Right lobe of liver (tissue), 6 donors: ENCODE data around the gene SH2D7. TPM values are rescaled to one million over a fixed set of nuclear protein-coding genes. Genes with fewer than 3 reads are reported as not detected.

Experiments used
- ATAC-seq, 4 donors: fragments of 200-7000 bp; cut with Tn5 transposase; one replicate each; pipeline ENCODE4 v1.9.1; 2020; ENCODE audit warnings: mild to moderate bottlenecking in 4 of 4, moderate library complexity in 4 of 4
- DNase-seq, 3 donors: peaks; one replicate each; pipeline ENCODE4 v3.0.0-alpha.2; 2020
- H3K27ac ChIP-seq, 3 donors: fragments of 200-600 bp; one replicate each; pipeline ENCODE4 v1.8.0; 2022
- H3K27me3 ChIP-seq, 2 donors: fragments of 200-600 bp; one replicate each; pipeline ENCODE4 v1.8.0; 2022
- H3K36me3 ChIP-seq, 4 donors: fragments of 200-600 bp; sonication (generic) in 1 of 4; one replicate each; pipeline versions ENCODE4 v1.5.1 to v1.8.0; 2017 to 2022; ENCODE audit warnings: control low read depth in 1 of 4
- H3K4me1 ChIP-seq, 4 donors: fragments of 200-600 bp; sonication (generic) in 1 of 4; one replicate each; pipeline versions ENCODE4 v1.5.1 to v1.8.0; 2017 to 2022; ENCODE audit warnings: control low read depth in 1 of 4
- H3K4me3 ChIP-seq, 3 donors: fragments of 200-600 bp; one replicate each; pipeline ENCODE4 v1.8.0; 2022
- H3K9me3 ChIP-seq, 4 donors: fragments of 200-600 bp; sonication (generic) in 1 of 4; one replicate each; pipeline versions ENCODE4 v1.5.1 to v1.8.0; 2017 to 2022; ENCODE audit warnings: control low read depth in 1 of 4
- CTCF ChIP-seq, 4 donors: fragments of 200-600 bp in 3 of 4; fragments of 450-650 bp in 1 of 4; IDR thresholded peaks; one replicate each; pipeline versions ENCODE4 v1.5.1 to v1.8.0; 2016 to 2022; ENCODE audit warnings: antibody characterized with exemption in 4 of 4, mild to moderate bottlenecking in 2 of 4
- POLR2A ChIP-seq: fragments of 450-650 bp; IDR thresholded peaks from one replicate; pipeline ENCODE4 v1.6.1; 2017; ENCODE audit warnings: antibody characterized with exemption, mild to moderate bottlenecking
- WGBS: methylation state at CpG from one replicate; pipeline ENCODE4 v1.1.6; 2018; ENCODE audit warnings: low coverage, low lambda C conversion rate; ENCODE audit not compliant: insufficient coverage; ENCODE audit errors: missing lambda C conversion rate; 5-methylcytosine and 5-hydroxymethylcytosine counted together
- intact Hi-C, 2 donors: fragments of 100-400 bp; cut with DNase I; formaldehyde crosslinking; loops; one replicate each; pipeline versions ENCODE4 v1.11.2 to v1.14.1; 2022
- total RNA-seq, 6 experiments: library from RNA; depleted of rRNA in 2 of 6; stranded (reverse); fragments of >200 nt in 2 of 6; fragmentation: NEBNext Ultra II Directional in 3 of 6; extraction: Animal tissue kit (Norgen Biotek cat#: 25700) in 3 of 6; gene quantifications; one replicate each; pipeline versions ENCODE4 v1.1.0 to v1.2.4, GENCODE V29; 2016 to 2023
- donor health status: DM: no; HTN: yes; CAD: no.
- donor health status: DM: no; HTN: no; CAD: no.
- donor health status: DM: no; HTN: no; CAD: no.
- donor health status: DM: no; HTN: yes; CAD: no.
- donor health status: DM: no; HTN: yes; CAD: no.

The SH2D7 gene
- total RNA-seq, 6 experiments from 2014 or later, result not detected

GRCh38 chr15:78065973-78066946 is 26.1 kb upstream of the SH2D7 start:
- Histone ChIP-seq H3K27me3 (no peaks in the 10 kb centered on the region), H3K4me1 (peaks cover 0 to 92% (median 40%) of the 10 kb centered on the region in 4 donors), H3K9me3 (no peaks in the 10 kb centered on the region), H3K27ac (peak overlapping the region; percentile 82 to 99 (median 92)), H3K36me3 (no peaks in the 10 kb centered on the region), H3K4me3 (no peak overlapping the region)
- intact Hi-C loops, result loop anchor here in 1 of 2 donors (10.0 kb wide), 1 partner anchor 61 kb away; no protein-coding TSS in a partner anchor
- 49% methylated on average over 7 of the region's 7 CpGs for WGBS
- ATAC-seq (no peak), DNase-seq (peak in 1 of 3 donors; percentile 22)
- TF ChIP-seq CTCF (IDR thresholded peaks at IDR 0.05), result no peak
- TF ChIP-seq POLR2A, result no peak

DNA sequence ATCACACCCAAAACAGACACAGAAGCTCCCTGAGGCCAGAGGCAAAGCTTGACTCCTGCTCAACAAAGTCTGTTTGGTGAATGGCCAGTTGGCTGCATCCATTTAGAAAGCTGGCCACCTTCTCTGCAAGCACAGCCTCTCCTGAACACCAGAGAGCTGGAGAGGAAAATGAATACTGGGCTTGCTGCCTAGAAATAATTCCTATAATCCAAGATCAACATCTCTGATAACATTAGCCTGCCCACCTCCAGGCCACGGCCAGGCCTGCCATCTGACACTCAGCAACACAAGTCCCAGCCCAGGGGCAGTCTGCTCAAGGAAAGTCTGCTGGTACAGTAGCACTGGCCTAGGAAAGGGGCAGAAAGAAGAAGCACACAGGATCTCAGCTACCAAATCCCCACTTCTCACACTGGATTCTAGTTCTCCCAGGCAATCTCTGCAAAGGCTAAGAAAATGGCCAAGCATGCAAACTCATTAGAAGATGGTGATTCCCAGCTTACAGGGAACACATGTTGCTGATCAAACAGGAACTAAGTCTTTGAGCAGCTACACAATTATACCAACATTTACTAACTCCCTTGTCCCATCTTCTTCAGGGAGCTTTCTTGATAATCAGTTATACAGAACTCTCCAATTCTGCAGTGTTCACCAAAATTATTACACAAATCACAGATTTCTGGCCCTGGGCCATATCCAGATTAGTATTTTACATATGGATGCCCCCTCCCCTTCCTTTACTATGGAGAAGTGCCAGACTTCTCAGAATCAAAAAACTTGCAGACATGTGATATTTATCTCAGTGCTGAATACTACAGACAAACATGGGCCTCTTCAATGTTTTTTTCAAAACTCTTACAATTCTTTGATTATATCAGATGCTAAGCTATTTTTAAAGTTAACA is 24.8 kb upstream of the SH2D7 start:
- Histone ChIP-seq H3K27ac (peak overlapping the region; percentile 82 to 99 (median 92)), H3K9me3 (no peaks in the 10 kb centered on the region), H3K36me3 (no peaks in the 10 kb centered on the region), H3K4me3 (no peak overlapping the region), H3K4me1 (peaks cover 0 to 87% (median 41%) of the 10 kb centered on the region in 4 donors), H3K27me3 (no peaks in the 10 kb centered on the region)
- WGBS, result 29% methylated on average over 1 of the region's 1 CpG
- no peak for TF ChIP-seq CTCF (IDR thresholded peaks at IDR 0.05)
- no peak for TF ChIP-seq POLR2A
- intact Hi-C loops, result loop anchor here in 1 of 2 donors (10.0 kb wide), 1 partner anchor 63 kb away; no protein-coding TSS in a partner anchor
- ATAC-seq (peak; percentile 6 to 27 (median 16)), DNase-seq (peak in 2 of 3 donors; percentile 78)

GRCh38 chr15:78069052-78069414 is 23.3 kb upstream of the SH2D7 start:
- DNase-seq (no peak), ATAC-seq (no peak)
- H3K4me1 ChIP-seq, result peaks cover 0 to 84% (median 36%) of the 10 kb centered on the region in 4 donors
- no peak overlapping the region for H3K4me3 ChIP-seq
- peak overlapping the region; percentile 56 to 66 (median 60) for H3K27ac ChIP-seq
- intact Hi-C loops, result loop anchor here in 1 of 2 donors (10.0 kb wide), 1 partner anchor 64 kb away; no protein-coding TSS in a partner anchor
- TF ChIP-seq CTCF (IDR thresholded peaks at IDR 0.05) (no peak), POLR2A (no peak)
- whole genome bisulfite sequencing, result 60% methylated on average over 6 of the region's 7 CpGs
- no peaks in the 10 kb centered on the region for H3K9me3 ChIP-seq
- no peaks in the 10 kb centered on the region for H3K27me3 ChIP-seq
- no peaks in the 10 kb centered on the region for H3K36me3 ChIP-seq

DNA sequence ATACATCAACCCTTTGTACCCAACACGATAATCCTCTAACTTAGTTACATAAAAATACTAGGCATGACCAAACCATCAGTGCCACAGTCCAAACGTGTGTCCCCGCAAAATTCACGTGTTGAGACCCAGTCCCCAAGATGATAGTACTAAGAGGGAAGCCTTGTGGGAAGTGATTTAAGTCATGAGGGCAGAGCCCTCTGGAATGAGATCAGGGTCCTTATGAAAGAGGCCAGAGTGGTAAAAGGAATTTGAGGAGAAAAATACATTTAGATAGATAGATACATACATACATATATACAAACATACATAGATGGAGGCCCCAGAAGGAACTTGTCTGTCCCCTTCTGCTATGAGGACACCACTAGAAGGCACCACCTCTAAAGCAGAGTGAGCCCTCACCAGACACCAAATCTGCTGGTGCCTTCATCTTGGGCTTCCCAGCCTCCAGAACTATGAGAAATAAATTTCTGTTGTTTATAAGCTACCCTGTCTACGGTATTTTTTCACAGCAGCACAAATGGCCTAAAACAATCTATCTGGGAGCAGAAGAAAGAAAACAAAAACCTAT is 22.8 kb upstream of the SH2D7 start:
- TF ChIP-seq CTCF (IDR thresholded peaks at IDR 0.05), result no peak
- no peak for TF ChIP-seq POLR2A
- ATAC-seq, result no peak
- 46% methylated on average over 5 of the region's 5 CpGs for WGBS
- no peaks in the 10 kb centered on the region for H3K9me3 ChIP-seq
- no peaks in the 10 kb centered on the region for H3K27me3 ChIP-seq
- no peaks in the 10 kb centered on the region for H3K36me3 ChIP-seq
- H3K4me1 ChIP-seq, result peaks cover 0 to 79% (median 34%) of the 10 kb centered on the region in 4 donors
- H3K4me3 ChIP-seq, result no peak overlapping the region
- DNase-seq, result no peak
- intact Hi-C loops, result loop anchor here (5.0 to 10.0 kb wide), 2 partner anchors 57 to 65 kb away; no protein-coding TSS in a partner anchor
- peak overlapping the region; percentile 56 to 66 (median 60) for H3K27ac ChIP-seq
